H1 (cell line): ENCODE measurements around the gene LYSMD3. TPM values are rescaled to one million over a fixed set of nuclear protein-coding genes. Genes with fewer than 3 reads are reported as not detected.

Source experiments
- ASH2L ChIP-seq: fragments of 200-600, 300-600 bp; sonication (generic); IDR thresholded peaks from one replicate; pipeline ENCODE4 v1.7.1; 2017; ENCODE audit warnings: low read length
- CTCF ChIP-seq, 3 experiments: IDR thresholded peaks; 1 replicate in 2 of 3; 2 replicates in 1 of 3; pipeline versions ENCODE4 v1.5.1 to v1.6.1; 2011; ENCODE audit warnings: low read length in 3 of 3, mild to moderate bottlenecking in 3 of 3, inconsistent platforms in 2 of 3, low read depth in 1 of 3, moderate library complexity in 1 of 3; ENCODE audit not compliant: insufficient read depth in 1 of 3; ENCODE audit errors: control extremely low read depth in 1 of 3
- E2F6 ChIP-seq: IDR thresholded peaks from 2 replicates; pipeline ENCODE4 v1.6.1; 2012; ENCODE audit warnings: inconsistent platforms
- EGR1 ChIP-seq: IDR thresholded peaks from 2 replicates; pipeline ENCODE4 v1.6.1; 2011; ENCODE audit warnings: low read depth, low read length, borderline replicate concordance
- EP300 ChIP-seq, 2 experiments: IDR thresholded peaks; 1 replicate in 1 of 2; 2 replicates in 1 of 2; pipeline ENCODE4 v1.6.1; 2011 to 2012; ENCODE audit warnings: low read depth in 2 of 2, low read length in 2 of 2, mild to moderate bottlenecking in 2 of 2, borderline replicate concordance in 1 of 2, inconsistent platforms in 1 of 2, moderate library complexity in 1 of 2
- GABPA ChIP-seq: IDR thresholded peaks from 2 replicates; pipeline ENCODE4 v1.6.1; 2011; ENCODE audit warnings: mild to moderate bottlenecking, low read length, moderate library complexity, borderline replicate concordance; ENCODE audit not compliant: insufficient read depth
- KDM1A ChIP-seq: fragments of 200-600, 300-600 bp; sonication (generic); IDR thresholded peaks from 2 replicates; pipeline ENCODE4 v1.7.1; 2016; ENCODE audit warnings: mild to moderate bottlenecking, low read length, borderline replicate concordance
- KDM4A ChIP-seq: IDR thresholded peaks from one replicate; pipeline ENCODE4 v1.7.1; 2012; ENCODE audit warnings: low read depth, mild to moderate bottlenecking, moderate library complexity, low read length, inconsistent platforms; ENCODE audit not compliant: severe bottlenecking
- POLR2A ChIP-seq, 2 experiments: IDR thresholded peaks; 1 replicate in 1 of 2; 2 replicates in 1 of 2; pipeline ENCODE4 v1.6.1; 2011; ENCODE audit warnings: low read depth in 2 of 2, low read length in 2 of 2, mild to moderate bottlenecking in 2 of 2; ENCODE audit errors: control extremely low read depth in 1 of 2
- POU5F1 ChIP-seq: IDR thresholded peaks from 2 replicates; pipeline ENCODE4 v1.6.1; 2011; ENCODE audit warnings: low read depth, mild to moderate bottlenecking, low read length, moderate library complexity
- RFX5 ChIP-seq: IDR thresholded peaks from 2 replicates; pipeline ENCODE4 v1.6.1; 2011; ENCODE audit warnings: low read depth, low read length, improper control_type of control experiment, borderline replicate concordance
- SAP30 ChIP-seq: fragments of 300-600 bp; sonication (generic); IDR thresholded peaks from 2 replicates; pipeline ENCODE4 v1.7.1; 2012; ENCODE audit warnings: low read length, moderate library complexity, mild to moderate bottlenecking, inconsistent platforms; ENCODE audit not compliant: insufficient read depth, insufficient replicate concordance
- SIN3A ChIP-seq, 2 experiments: IDR thresholded peaks in 1 of 2; conservative IDR thresholded peaks in 1 of 2; 2 replicates each; pipeline ENCODE4 v1.6.1; 2011 to 2012; ENCODE audit warnings: low read length in 2 of 2, improper control_type of control experiment in 1 of 2, low read depth in 1 of 2, mild to moderate bottlenecking in 1 of 2
- SP4 ChIP-seq: IDR thresholded peaks from 2 replicates; pipeline ENCODE4 v1.6.1; 2012; ENCODE audit warnings: low read length, inconsistent platforms
- TAF1 ChIP-seq: IDR thresholded peaks from 2 replicates; pipeline ENCODE4 v1.6.1; 2011; ENCODE audit warnings: mild to moderate bottlenecking, low read depth, low read length
- TCF12 ChIP-seq: IDR thresholded peaks from 2 replicates; pipeline ENCODE4 v1.6.1; 2011; ENCODE audit warnings: low read depth, mild to moderate bottlenecking, low read length
- polyA plus RNA-seq, 7 experiments: library from polyadenylated mRNA; depleted of rRNA in 3 of 7; stranded (reverse) in 5 of 7; unstranded in 2 of 7; fragments of >200 nt in 5 of 7; fragments of 200-250 nt in 2 of 7; gene quantifications; 1 replicate in 5 of 7; 2 replicates in 1 of 7; 4 replicates in 1 of 7; pipeline versions ENCODE4 v1.2.1 to v1.2.3, GENCODE V29; 2011 to 2013; ENCODE audit warnings: missing spikeins in 2 of 7, mixed read lengths in 2 of 7
- total RNA-seq: library from RNA; stranded (reverse); fragmentation: NEBNext Ultra II Directional; extraction: Animal tissue kit (Norgen Biotek cat#: 25700); gene quantifications from 2 replicates; pipeline ENCODE4 v1.2.1, GENCODE V29; 2021

The LYSMD3 gene
- total and polyA plus RNA-seq, 2 of the 8 experiments (the other 6 are each of a cell fraction or from before 2014, with no cell fraction given) = 3.7 to 14.9 TPM

DNA sequence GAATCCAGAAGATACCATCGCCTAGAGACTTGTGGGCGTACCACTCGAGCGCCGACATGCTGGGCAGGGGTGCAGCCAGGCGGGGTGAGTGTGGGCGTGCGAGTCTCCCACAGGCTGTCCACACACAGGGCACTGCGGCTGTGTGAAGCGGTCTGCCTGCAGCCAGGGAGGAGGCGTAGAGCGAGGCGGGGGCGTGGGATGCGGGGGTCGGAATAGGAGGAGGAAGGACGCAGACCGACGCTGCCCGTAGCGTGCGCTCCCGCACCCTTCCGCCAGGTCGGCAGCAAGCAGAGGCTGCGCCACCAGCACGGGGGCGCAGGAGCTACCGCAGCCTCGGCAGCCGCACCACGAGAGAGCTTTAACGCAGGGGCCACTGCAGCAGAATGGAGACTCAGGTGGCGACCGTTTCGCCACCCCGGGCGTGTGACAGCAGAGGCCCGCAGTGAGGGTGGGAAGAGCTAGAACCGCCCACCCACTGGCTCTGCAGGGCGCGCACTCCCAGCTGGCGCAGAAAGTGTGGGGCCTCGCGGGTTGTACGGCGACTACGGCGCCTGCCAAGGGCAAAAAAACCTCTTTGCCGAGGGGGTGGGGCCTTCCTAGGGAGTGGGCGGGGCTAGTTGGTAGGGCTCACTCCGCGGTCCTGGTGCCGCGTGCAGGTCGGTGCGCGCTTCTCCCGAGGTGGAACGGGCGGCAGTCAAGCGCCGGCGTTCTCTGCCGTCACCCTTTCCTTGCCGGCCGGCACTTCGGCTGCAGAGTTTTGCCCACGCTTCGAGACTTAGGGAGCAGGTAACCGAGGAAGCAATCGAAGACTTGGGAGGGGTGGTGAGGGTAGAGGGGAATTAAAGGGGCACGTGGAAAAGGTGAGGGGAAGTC, 54.9 kb downstream of the LYSMD3 start, which contains the start of the genes MBLAC2 and POLR3G (continued):
- no peak for TF ChIP-seq RFX5
- peak; percentile 46 to 92; a peak in 2 of 4 replicates for TF ChIP-seq SIN3A (conservative IDR thresholded peaks at IDR 0.05 in 1 of 2, IDR thresholded peaks at IDR 0.05 in 1 of 2; ENCODE audit: low read depth in 1 of 2, low read length in 2 of 2)
- peak; percentile 81 to 84 for TF ChIP-seq POLR2A (IDR thresholded peaks at IDR 0.05; ENCODE audit: control extremely low read depth in 1 of 2, low read depth in 2 of 2, low read length in 2 of 2)
- TF ChIP-seq CTCF (IDR thresholded peaks at IDR 0.05; ENCODE audit: control extremely low read depth in 1 of 3, insufficient read depth in 1 of 3, low read depth in 1 of 3, low read length in 3 of 3) = peak; percentile 57 to 74 (median 73)
- peak; percentile 74 for TF ChIP-seq KDM1A
- TF ChIP-seq POU5F1 = no peak
- TF ChIP-seq KDM4A = peak; percentile 98
- no peak for TF ChIP-seq GABPA
- TF ChIP-seq SAP30 = peak; percentile 41
- TF ChIP-seq E2F6 = peak; percentile 88
- TF ChIP-seq TAF1 = peak; percentile 92
- TF ChIP-seq EP300 (IDR thresholded peaks at IDR 0.05; ENCODE audit: borderline replicate concordance in 1 of 2, low read depth in 2 of 2, low read length in 2 of 2) = 0 out of 3 replicates have a peak, but pooled peaks of 1 of the 2 experiments have one; percentile 52
- TF ChIP-seq EGR1 = peak; percentile 94
- TF ChIP-seq ASH2L = peak; percentile 95
- 0 out of 2 replicates have a peak, but pooled peaks have one; percentile 32 for TF ChIP-seq SP4
- 0 out of 2 replicates have a peak, but pooled peaks have one; percentile 56 for TF ChIP-seq TCF12
